Left ventricle myocardium superior (tissue), 1 donor: ENCODE measurements around the gene CX3CL1. TPM values are rescaled to one million over a fixed set of nuclear protein-coding genes. Genes with fewer than 3 reads are reported as not detected.

Source experiments
- ATAC-seq: fragments of 200-7000 bp; cut with Tn5 transposase; one replicate; pipeline ENCODE4 v1.9.1; 2020; ENCODE audit warnings: mild to moderate bottlenecking, moderate library complexity
- DNase-seq: peaks from one replicate; pipeline ENCODE4 v3.0.0-alpha.2; 2020
- intact Hi-C: fragments of 100-400 bp; cut with micrococcal nuclease; formaldehyde crosslinking; loops from one replicate; pipeline ENCODE4 v1.11.0; 2022
- total RNA-seq: library from RNA; stranded (reverse); fragmentation: NEBNext Ultra II Directional; extraction: Animal tissue kit (Norgen Biotek cat#: 25700); gene quantifications from one replicate; pipeline ENCODE4 v1.2.1, GENCODE V29; 2021
- donor health status: DM: no; HTN: yes; CAD: no; lungs with severe emphysema.

Gene CX3CL1
- total RNA-seq, 1 donor from 2014 or later, result 11.7 TPM

DNA sequence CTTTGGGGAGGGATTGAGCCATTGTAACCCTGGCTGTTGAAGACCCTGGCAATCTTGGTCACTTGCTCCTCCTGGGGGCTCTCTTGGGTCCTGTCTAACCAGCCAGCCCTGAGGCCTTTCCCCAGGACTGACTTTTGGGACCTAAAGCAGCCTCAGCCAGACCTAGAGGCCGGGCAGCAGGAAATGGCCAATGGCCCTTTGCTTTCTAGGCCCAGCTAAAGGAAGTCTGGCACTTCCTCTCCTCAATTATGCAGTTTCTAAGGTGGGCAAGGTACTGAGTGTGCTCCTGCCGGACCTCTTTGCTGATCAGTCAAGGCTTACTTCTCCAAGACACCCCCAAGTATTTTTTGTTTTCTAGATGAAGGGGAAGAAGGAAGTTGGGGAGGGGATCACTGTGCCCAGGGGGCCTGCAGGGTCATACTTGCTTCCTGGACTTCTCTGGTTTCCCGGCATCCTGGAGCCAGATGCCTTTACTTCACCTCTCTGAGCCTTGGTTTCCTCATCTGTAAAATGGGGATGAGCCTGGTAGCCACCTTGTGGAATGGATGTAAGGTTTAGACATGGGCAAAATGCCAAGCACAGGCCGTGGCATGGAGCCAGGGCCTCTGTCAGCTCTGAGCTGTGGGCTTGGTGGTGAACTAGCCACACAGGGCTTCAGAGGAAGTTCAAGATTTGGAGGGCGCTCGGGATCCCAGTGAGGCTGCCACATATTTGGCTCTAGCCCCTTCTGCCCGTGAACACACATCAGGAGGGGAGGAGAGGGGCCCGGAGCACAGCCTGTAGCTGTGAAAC is 8.6 kb downstream of the CX3CL1 start:
- DNase-seq (peak; percentile 57), ATAC-seq (peak; percentile 12)
- intact Hi-C loops, result no loop called here

- ATAC-seq (no peak), DNase-seq (no peak)
- intact Hi-C loops, result no loop called here
Observed at GRCh38 chr16:57381791-57382534, 9.7 kb downstream of the CX3CL1 start.

DNA sequence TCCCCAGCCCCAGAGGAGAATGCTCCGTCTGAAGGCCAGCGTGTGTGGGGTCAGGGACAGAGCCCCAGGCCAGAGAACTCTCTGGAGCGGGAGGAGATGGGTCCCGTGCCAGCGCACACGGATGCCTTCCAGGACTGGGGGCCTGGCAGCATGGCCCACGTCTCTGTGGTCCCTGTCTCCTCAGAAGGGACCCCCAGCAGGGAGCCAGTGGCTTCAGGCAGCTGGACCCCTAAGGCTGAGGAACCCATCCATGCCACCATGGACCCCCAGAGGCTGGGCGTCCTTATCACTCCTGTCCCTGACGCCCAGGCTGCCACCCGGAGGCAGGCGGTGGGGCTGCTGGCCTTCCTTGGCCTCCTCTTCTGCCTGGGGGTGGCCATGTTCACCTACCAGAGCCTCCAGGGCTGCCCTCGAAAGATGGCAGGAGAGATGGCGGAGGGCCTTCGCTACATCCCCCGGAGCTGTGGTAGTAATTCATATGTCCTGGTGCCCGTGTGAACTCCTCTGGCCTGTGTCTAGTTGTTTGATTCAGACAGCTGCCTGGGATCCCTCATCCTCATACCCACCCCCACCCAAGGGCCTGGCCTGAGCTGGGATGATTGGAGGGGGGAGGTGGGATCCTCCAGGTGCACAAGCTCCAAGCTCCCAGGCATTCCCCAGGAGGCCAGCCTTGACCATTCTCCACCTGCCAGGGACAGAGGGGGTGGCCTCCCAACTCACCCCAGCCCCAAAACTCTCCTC is 10.4 kb downstream of the CX3CL1 start:
- intact Hi-C loops, result no loop called here

DNA sequence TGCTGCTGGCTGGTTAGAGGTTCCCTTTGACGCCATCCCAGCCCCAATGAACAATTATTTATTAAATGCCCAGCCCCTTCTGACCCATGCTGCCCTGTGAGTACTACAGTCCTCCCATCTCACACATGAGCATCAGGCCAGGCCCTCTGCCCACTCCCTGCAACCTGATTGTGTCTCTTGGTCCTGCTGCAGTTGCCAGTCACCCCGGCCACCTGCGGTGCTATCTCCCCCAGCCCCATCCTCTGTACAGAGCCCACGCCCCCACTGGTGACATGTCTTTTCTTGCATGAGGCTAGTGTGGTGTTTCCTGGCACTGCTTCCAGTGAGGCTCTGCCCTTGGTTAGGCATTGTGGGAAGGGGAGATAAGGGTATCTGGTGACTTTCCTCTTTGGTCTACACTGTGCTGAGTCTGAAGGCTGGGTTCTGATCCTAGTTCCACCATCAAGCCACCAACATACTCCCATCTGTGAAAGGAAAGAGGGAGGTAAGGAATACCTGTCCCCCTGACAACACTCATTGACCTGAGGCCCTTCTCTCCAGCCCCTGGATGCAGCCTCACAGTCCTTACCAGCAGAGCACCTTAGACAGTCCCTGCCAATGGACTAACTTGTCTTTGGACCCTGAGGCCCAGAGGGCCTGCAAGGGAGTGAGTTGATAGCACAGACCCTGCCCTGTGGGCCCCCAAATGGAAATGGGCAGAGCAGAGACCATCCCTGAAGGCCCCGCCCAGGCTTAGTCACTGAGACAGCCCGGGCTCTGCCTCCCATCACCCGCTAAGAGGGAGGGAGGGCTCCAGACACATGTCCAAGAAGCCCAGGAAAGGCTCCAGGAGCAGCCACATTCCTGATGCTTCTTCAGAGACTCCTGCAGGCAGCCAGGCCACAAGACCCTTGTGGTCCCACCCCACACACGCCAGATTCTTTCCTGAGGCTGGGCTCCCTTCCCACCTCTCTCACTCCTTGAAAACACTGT is 11.3 kb downstream of the CX3CL1 start:
- ATAC-seq, result peak; percentile 15
- intact Hi-C loops, result no loop called here
- DNase-seq, result no peak

More for the DNA sequence above, 10.4 kb downstream of the CX3CL1 start:
- ATAC-seq (no peak), DNase-seq (no peak)

GRCh38 chr16:57384248-57385070 is 12.2 kb downstream of the CX3CL1 start:
- peak; percentile 41 for DNase-seq

DNA sequence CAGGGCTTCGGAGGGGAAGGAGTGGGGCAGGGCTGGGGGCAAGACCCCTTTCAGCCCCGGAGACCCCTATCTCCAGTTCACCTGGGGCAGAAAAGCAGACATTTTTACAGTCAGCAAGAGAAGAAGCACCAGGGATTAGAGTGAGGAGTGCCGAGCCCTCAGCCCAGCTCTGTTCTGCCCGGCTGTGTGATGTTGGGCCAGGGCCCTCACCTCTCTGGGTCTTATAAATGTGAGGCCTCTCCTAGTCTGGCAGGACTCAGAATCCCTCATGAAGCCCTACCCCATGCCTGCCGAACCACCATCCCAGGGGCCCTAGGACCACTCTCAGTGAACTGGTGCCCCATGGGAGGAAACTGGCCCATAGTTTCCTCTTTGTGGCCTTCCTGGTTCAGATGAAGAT is 12.8 kb downstream of the CX3CL1 start:
- ATAC-seq (no peak), DNase-seq (no peak)
- intact Hi-C loops, result no loop called here

More at GRCh38 chr16:57384248-57385070, 12.2 kb downstream of the CX3CL1 start:
- peak; percentile 42 for ATAC-seq
- intact Hi-C loops, result no loop called here

GRCh38 chr16:57386381-57386951 is 14.2 kb downstream of the CX3CL1 start:
- no peak for DNase-seq
- ATAC-seq, result peak; percentile 30
- intact Hi-C loops, result no loop called here

- no peak for DNase-seq
- intact Hi-C loops, result no loop called here
- no peak for ATAC-seq
Observed at GRCh38 chr16:57387598-57388354, 15.5 kb downstream of the CX3CL1 start.

- intact Hi-C loops, result no loop called here
- no peak for DNase-seq
Observed at GRCh38 chr16:57388359-57389086, 16.2 kb downstream of the CX3CL1 start.

DNA sequence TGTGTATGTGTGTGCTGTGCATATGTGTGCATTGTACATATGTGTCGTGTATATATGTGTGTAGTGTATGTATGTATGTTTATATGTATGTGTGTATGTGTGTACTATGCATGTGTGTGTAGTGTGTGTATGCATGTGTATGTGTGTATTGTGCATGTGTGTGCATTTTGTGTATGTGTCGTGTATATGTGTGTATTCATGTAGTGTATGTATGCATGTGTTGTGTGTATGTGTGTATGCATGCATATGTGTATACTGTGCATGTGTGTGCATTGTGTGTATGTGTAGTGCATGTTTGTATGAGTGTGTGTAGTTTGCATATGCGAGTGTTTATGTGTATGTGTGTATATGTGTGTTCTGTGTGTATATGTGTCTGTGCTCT is 16.8 kb downstream of the CX3CL1 start:
- no peak for ATAC-seq
- no peak for DNase-seq
- intact Hi-C loops, result no loop called here

More at GRCh38 chr16:57388359-57389086, 16.2 kb downstream of the CX3CL1 start:
- no peak for ATAC-seq

- intact Hi-C loops, result no loop called here
- no peak for DNase-seq
- peak; percentile 54 for ATAC-seq
Observed at GRCh38 chr16:57390636-57391295, 18.5 kb downstream of the CX3CL1 start.

- ATAC-seq, result no peak
Observed at GRCh38 chr16:57391300-57391699, 19.0 kb downstream of the CX3CL1 start.

DNA sequence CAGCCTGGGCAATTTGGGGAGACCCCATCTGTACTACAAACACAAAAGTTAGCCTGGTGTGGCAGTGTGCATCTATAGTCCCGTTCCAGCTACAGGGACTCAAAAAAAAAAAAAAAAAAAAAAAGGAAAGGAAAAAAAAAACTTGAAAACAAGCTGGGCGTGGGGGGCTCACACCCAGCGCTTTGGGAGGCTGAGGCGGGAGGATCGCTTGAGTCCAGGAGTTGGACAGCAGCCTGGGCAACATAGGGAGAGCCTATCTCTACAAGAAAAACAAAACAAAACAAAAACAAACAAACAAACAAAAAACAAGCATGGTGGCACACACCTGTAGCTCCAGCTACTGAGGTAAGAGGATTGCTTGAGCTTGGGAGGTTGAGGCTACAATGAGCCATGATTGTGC is 19.4 kb downstream of the CX3CL1 start:
- no peak for DNase-seq
- ATAC-seq, result no peak
- intact Hi-C loops, result no loop called here

More at GRCh38 chr16:57391300-57391699, 19.0 kb downstream of the CX3CL1 start:
- DNase-seq, result no peak
- intact Hi-C loops, result no loop called here

GRCh38 chr16:57392694-57393093 is 20.4 kb downstream of the CX3CL1 start:
- intact Hi-C loops, result no loop called here
- DNase-seq (no peak), ATAC-seq (no peak)

GRCh38 chr16:57394444-57394843 is 22.2 kb downstream of the CX3CL1 start:
- intact Hi-C loops, result no loop called here
- DNase-seq (no peak), ATAC-seq (peak; percentile 60)

DNA sequence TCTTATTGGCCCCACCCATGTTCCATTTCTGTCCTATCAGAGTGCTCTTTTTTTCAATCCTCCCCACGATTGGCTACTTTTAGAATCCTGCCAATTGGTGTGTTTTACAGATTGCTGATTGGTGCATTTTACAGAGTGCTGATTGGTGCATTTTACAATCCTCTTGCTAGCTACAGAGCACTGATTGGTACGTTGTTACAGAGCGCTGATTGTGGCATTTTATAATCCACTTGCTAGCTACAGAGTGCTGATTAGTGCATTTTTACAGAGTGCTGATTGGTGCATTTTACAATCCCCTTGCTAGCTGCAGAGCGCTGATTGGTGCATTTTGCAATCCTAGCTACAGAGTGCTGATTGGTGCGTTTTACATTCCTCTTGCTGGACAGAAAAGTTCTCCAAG is 22.7 kb downstream of the CX3CL1 start:
- no peak for ATAC-seq
- intact Hi-C loops, result no loop called here
- DNase-seq, result no peak
